Activated CD4-positive, alpha-beta T cell treated with anti-CD3 and anti-CD28 coated beads for 36 hours (primary cell): ENCODE results near the gene EBF4. TPM values are rescaled to one million over a fixed set of nuclear protein-coding genes. Genes with fewer than 3 reads are reported as not detected.
"Not testable (repeated sequence)": the region's sequence is repeated elsewhere in the genome, so short reads cannot be mapped to it uniquely, and the experiment has no call there.

Experiments
- ATAC-seq: fragments of 200-7000 bp; cut with Tn5 transposase; one replicate; pipeline ENCODE4 v1.10.0; 2021; ENCODE audit warnings: mild to moderate bottlenecking, moderate library complexity
- CTCF ChIA-PET: fragments of 350-600 bp; sonication (Branson Sonifier 250); formaldehyde crosslinking; loops from one replicate; lab custom pipeline; 2021; ENCODE audit warnings: antibody characterized with exemption; lab: Charles Lee
- POLR2A ChIA-PET: fragments of 350-600 bp; sonication (Branson Sonifier 250); formaldehyde crosslinking; loops from one replicate; lab custom pipeline; 2021; ENCODE audit warnings: antibody characterized with exemption, inconsistent platforms; lab: Charles Lee
- DNase-seq: peaks from one replicate; pipeline ENCODE4 v3.0.0-alpha.2; 2020
- H3K27ac Mint-ChIP-seq: one replicate; pipeline ENCODE4 v1.8.0; 2021; ENCODE audit warnings: mixed read lengths
- H3K27me3 Mint-ChIP-seq: one replicate; pipeline ENCODE4 v1.8.0; 2021; ENCODE audit warnings: mixed read lengths
- H3K36me3 Mint-ChIP-seq: one replicate; pipeline ENCODE4 v1.8.0; 2021; ENCODE audit warnings: low read depth, mixed read lengths
- H3K4me1 Mint-ChIP-seq: one replicate; pipeline ENCODE4 v1.8.0; 2021; ENCODE audit warnings: mixed read lengths
- H3K4me3 Mint-ChIP-seq: one replicate; pipeline ENCODE4 v1.8.0; 2021; ENCODE audit warnings: mild to moderate bottlenecking, moderate library complexity, mixed read lengths
- H3K9me3 Mint-ChIP-seq: one replicate; pipeline ENCODE4 v1.8.0; 2021; ENCODE audit warnings: low read depth, mixed read lengths
- intact Hi-C, 2 experiments: fragments of 100-400 bp; cut with DNase I in 1 of 2; cut with micrococcal nuclease in 1 of 2; formaldehyde crosslinking; loops; one replicate each; pipeline versions ENCODE4 v1.14.2 to v1.15.1; 2022 to 2024; cut with DNase I, micrococcal nuclease
- microRNA-seq: library from miRNA; unstranded; fragments of <30 nt; microRNA quantifications from one replicate; pipeline ENCODE4 v1.2.0, GENCODE V29; 2021; ENCODE audit warnings: borderline replicate concordance
- total RNA-seq, 2 experiments: library from RNA; stranded (reverse); gene quantifications; one replicate each; pipeline ENCODE4 v1.2.3, GENCODE V29; 2021

The EBF4 gene
- total RNA-seq, 2 experiments from 2014 or later, result 3.7 to 4.3 TPM

- intact Hi-C loops, result no loop called here
- H3K9me3 Mint-ChIP-seq, result no peaks in the 10 kb centered on the region
- DNase-seq, result no peak
- no peak for ATAC-seq
- CTCF ChIA-PET, result interaction anchor here (0.8 kb wide), 1 partner anchor 38 kb away, joined by 3 read pairs; no protein-coding TSS in a partner anchor
- peaks cover 56% of the 10 kb centered on the region for H3K27me3 Mint-ChIP-seq
- no peak overlapping the region for H3K27ac Mint-ChIP-seq
- H3K4me3 Mint-ChIP-seq, result no peak overlapping the region
- POLR2A ChIA-PET, result no interaction called here
- H3K36me3 Mint-ChIP-seq, result no peaks in the 10 kb centered on the region
- H3K4me1 Mint-ChIP-seq, result peaks cover 7% of the 10 kb centered on the region
Measured at GRCh38 chr20:2805689-2806350, 113.2 kb downstream of the EBF4 start.

GRCh38 chr20:2806351-2806701, 113.7 kb downstream of the EBF4 start:
- peaks cover 2% of the 10 kb centered on the region for H3K4me1 Mint-ChIP-seq
- H3K36me3 Mint-ChIP-seq, result no peaks in the 10 kb centered on the region
- ATAC-seq (no peak), DNase-seq (no peak)
- ChIA-PET POLR2A (no interaction called here), CTCF (no interaction called here)
- H3K9me3 Mint-ChIP-seq, result no peaks in the 10 kb centered on the region
- H3K4me3 Mint-ChIP-seq, result no peak overlapping the region
- intact Hi-C loops, result no loop called here
- no peak overlapping the region for H3K27ac Mint-ChIP-seq
- H3K27me3 Mint-ChIP-seq, result peaks cover 56% of the 10 kb centered on the region

GRCh38 chr20:2807019-2807418, 114.4 kb downstream of the EBF4 start:
- ATAC-seq, result no peak
- no peak for DNase-seq
- no peaks in the 10 kb centered on the region for H3K4me1 Mint-ChIP-seq
- no peaks in the 10 kb centered on the region for H3K9me3 Mint-ChIP-seq
- H3K27me3 Mint-ChIP-seq, result peaks cover 56% of the 10 kb centered on the region
- no peak overlapping the region for H3K27ac Mint-ChIP-seq
- POLR2A ChIA-PET, result no interaction called here
- CTCF ChIA-PET, result no interaction called here
- intact Hi-C loops, result no loop called here
- H3K4me3 Mint-ChIP-seq, result no peak overlapping the region
- H3K36me3 Mint-ChIP-seq, result no peaks in the 10 kb centered on the region

- CTCF ChIA-PET, result interaction anchor here (0.5 to 0.7 kb wide), 2 partner anchors 289 to 295 kb away, joined by 3 read pairs; no protein-coding TSS in a partner anchor
- H3K36me3 Mint-ChIP-seq, DNase-seq, H3K9me3 Mint-ChIP-seq, H3K4me1 Mint-ChIP-seq, intact Hi-C loops, H3K4me3 Mint-ChIP-seq, ATAC-seq, POLR2A ChIA-PET, H3K27ac Mint-ChIP-seq: not testable (repeated sequence)
- H3K27me3 Mint-ChIP-seq, result peaks cover 55% of the 10 kb centered on the region
Measured at GRCh38 chr20:2807929-2808328, 115.3 kb downstream of the EBF4 start.

- ATAC-seq (no peak), DNase-seq (no peak)
- Mint-ChIP-seq H3K27me3 (peaks cover 47% of the 10 kb centered on the region), H3K4me3 (no peak overlapping the region), H3K36me3 (no peaks in the 10 kb centered on the region), H3K27ac (no peak overlapping the region), H3K4me1 (no peaks in the 10 kb centered on the region), H3K9me3 (peaks cover 2% of the 10 kb centered on the region)
- ChIA-PET POLR2A (no interaction called here), CTCF (no interaction called here)
- intact Hi-C loops, result no loop called here
Measured at GRCh38 chr20:2809690-2810089, 117.1 kb downstream of the EBF4 start.

Small RNA genes lying within 50 kb of the gene (microRNA-seq; reads per million reads assigned to microRNA genes)
- 59.2 reads per million, percentile 58 among the genes with 10 or more reads in this experiment for gene MIR1292

Other genes starting within 250 kb of the EBF4 start
- gene SNRPB, start 222.0 kb upstream of the EBF4 start, total RNA-seq, result 100 to 1,000 TPM; 348 to 466 TPM
- 10 to 100 TPM in 1 of 2 experiments, 1 to 10 TPM in 1; 9.9 to 12.3 TPM for gene ZNF343, start 183.9 kb upstream of the EBF4 start, total RNA-seq
- gene TMC2, start 156.2 kb upstream of the EBF4 start, total RNA-seq, result not detected
- gene NOP56, start 40.1 kb upstream of the EBF4 start, total RNA-seq, result 100 to 1,000 TPM; 504 to 532 TPM
- 100 to 1,000 TPM in 1 of 2 experiments, 10 to 100 TPM in 1; 92.4 to 115 TPM for gene IDH3B, start 28.6 kb upstream of the EBF4 start, total RNA-seq
- 1 to 10 TPM; 2.7 to 2.9 TPM for gene CPXM1, start 107.8 kb downstream of the EBF4 start, total RNA-seq
- not detected for gene C20orf141, start 122.2 kb downstream of the EBF4 start, total RNA-seq
- gene TMEM239, start 123.6 kb downstream of the EBF4 start, total RNA-seq, result not detected
- gene PCED1A, start 147.9 kb downstream of the EBF4 start, total RNA-seq, result 10 to 100 TPM; 29.4 to 35.3 TPM
- gene VPS16, start 148.0 kb downstream of the EBF4 start, total RNA-seq, result 10 to 100 TPM; 32.3 to 47.6 TPM
- gene PTPRA, start 180.7 kb downstream of the EBF4 start, total RNA-seq, result 10 to 100 TPM; 58.5 to 86.3 TPM